ENCODE measurements around the gene HIBCH. TPM values are rescaled to one million over a fixed set of nuclear protein-coding genes. Genes with fewer than 3 reads are reported as not detected.

HIBCH gene
- total and polyA plus RNA-seq, 2 of the 13 experiments (the other 11 are each of a cell fraction or from before 2014, with no cell fraction given) = 18.8 to 49.5 TPM

GRCh38 chr2:190180313-190181122, 139.1 kb downstream of the HIBCH start (continued):
- TF ChIP-seq ZNF703 (CRISPR knock-in tag; IDR thresholded peaks at IDR 0.05; ENCODE audit: borderline replicate concordance) = peak; percentile 77; the same call in 1 of the 2 replicates
- no peak for TF ChIP-seq GPBP1L1 (CRISPR knock-in tag; IDR thresholded peaks at IDR 0.05)
- peak; percentile 94; the same call in 1 of the 2 replicates for TF ChIP-seq ZNF44 (CRISPR knock-in tag; IDR thresholded peaks at IDR 0.05)
- TF ChIP-seq STAG1 (CRISPR knock-in tag; IDR thresholded peaks at IDR 0.05) = peak; percentile 80
- TF ChIP-seq LRRFIP1 (CRISPR knock-in tag; conservative IDR thresholded peaks at IDR 0.05) = no peak
- no peak; the same call in 1 of the 2 replicates for TF ChIP-seq HINFP (CRISPR knock-in tag; IDR thresholded peaks at IDR 0.05; ENCODE audit: low read depth)
- TF ChIP-seq TMF1 (CRISPR knock-in tag; IDR thresholded peaks at IDR 0.05; ENCODE audit: low read depth) = no peak; the same call in 1 of the 2 replicates
- TF ChIP-seq CREB3 (CRISPR knock-in tag; IDR thresholded peaks at IDR 0.05) = peak; percentile 77
- TF ChIP-seq ZBTB43 (CRISPR knock-in tag; conservative IDR thresholded peaks at IDR 0.05) = 0 out of 2 replicates have a peak, but pooled peaks have one; percentile 48
- peak; percentile 94 for TF ChIP-seq SRSF1 (optimal IDR thresholded peaks at IDR 0.05; ENCODE audit: low read depth, low read length)
- TF ChIP-seq HMGXB4 (CRISPR knock-in tag; IDR thresholded peaks at IDR 0.05; ENCODE audit: borderline replicate concordance in 1 of 2, low read depth in 1 of 2) = peak; percentile 97 to 99
- no peak for TF ChIP-seq RORA (CRISPR knock-in tag; IDR thresholded peaks at IDR 0.05)
- peak; percentile 76 for TF ChIP-seq TARDBP (CRISPR knock-in tag; IDR thresholded peaks at IDR 0.05)
- TF ChIP-seq SNAPC5 (CRISPR knock-in tag; IDR thresholded peaks at IDR 0.05; ENCODE audit: borderline replicate concordance) = no peak
- peak; percentile 78 for TF ChIP-seq HOXA3 (CRISPR knock-in tag; IDR thresholded peaks at IDR 0.05)
- 0 out of 2 replicates have a peak, but pooled peaks have one; percentile 56 for TF ChIP-seq NFKBIZ (CRISPR knock-in tag; IDR thresholded peaks at IDR 0.05)
- no peak for TF ChIP-seq MTA3 (CRISPR knock-in tag; IDR thresholded peaks at IDR 0.05)
- TF ChIP-seq MED13 (CRISPR knock-in tag; IDR thresholded peaks at IDR 0.05) = 0 out of 2 replicates have a peak, but pooled peaks have one; percentile 37
